Fibroblast of skin of back (primary cell): ENCODE measurements around the gene TMEM107.
A peak's percentile ranks its signal among the peaks of the same experiment; 100 is the strongest.
"Not testable (repeated sequence)": the region's sequence is repeated elsewhere in the genome, so short reads cannot be mapped to it uniquely, and the experiment has no call there.

Source experiments
- DNase-seq: peaks from one replicate; pipeline ENCODE4 v3.0.0-alpha.2; 2013

The TMEM107 gene

DNA sequence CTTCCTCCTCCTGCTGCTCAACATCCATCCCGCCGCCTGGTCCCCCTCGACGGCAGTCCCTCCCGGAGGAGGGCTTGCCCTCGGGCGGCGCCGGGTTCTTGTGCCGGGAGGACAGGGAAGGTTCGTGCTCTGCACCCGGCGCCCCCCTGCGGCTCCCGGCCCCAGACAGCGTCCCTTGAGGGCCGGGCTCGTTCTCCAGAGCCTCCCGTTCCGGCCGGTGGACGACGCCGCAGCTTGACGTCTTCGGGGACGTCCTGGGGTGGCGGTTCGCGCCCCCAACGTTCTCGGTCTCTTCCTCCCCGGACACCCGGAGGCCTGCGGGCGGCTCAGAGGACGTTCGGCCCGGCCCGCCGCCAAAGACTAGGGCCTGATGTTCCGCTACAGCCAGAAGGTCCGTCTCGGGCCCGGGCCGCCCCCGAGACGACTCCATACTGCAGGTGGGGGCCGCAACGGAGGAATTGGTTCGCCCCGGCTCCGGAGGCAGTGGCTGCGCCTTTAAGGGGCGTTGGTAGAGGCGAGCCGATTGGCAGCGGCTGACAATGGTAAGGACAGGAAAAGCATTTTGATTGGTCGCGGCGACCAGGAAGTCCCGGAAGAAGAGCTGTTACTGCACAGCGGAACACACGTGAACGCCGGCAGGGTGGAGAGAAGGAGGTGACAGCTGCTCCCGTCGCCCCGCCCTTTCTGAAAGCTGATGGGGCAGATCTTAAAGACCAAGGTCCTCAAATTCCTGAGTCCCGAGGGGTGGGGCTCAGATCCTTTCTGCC is 13.7 kb upstream of the TMEM107 start, which contains the start of gene BORCS6:
TSS of gene BORCS6 (minus strand) at position 470 of the 767 bp plus-strand sequence. CDS start at position 430, 40 bp downstream.
- peak; percentile 99 for DNase-seq

DNA sequence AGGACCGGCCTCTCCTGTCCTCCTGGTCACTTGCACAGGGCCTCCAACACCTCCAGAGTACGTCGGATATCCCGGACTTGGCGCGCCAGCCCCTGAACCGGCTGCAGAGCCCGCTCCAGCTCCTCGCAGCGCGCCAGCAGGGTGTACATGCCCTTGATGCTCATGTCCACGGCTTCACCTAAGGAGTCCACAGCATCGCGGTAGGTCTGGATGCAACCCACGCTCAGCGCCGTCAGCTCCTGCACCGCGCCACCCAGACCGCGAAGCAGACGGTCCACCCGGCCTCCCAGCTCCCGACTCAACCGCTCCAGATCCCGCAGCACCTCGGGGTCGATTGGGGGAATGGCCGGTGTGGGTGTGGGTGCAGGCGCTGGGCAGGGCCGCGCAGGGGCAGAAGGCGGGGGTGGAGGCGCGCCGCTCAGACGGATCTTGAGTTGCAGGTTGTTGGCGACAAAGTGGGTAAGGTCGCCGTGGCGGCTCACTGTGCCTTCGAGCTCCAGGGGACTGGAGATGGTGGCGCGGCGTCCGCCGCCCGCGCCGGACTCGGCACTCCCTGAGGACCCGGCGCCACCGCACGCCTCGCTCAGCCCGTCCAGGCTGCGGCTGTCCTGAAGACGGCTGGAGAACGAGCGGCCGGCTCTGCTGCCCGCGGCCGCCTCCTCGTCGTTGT is 13.0 kb upstream of the TMEM107 start:
- DNase-seq: no peak

DNA sequence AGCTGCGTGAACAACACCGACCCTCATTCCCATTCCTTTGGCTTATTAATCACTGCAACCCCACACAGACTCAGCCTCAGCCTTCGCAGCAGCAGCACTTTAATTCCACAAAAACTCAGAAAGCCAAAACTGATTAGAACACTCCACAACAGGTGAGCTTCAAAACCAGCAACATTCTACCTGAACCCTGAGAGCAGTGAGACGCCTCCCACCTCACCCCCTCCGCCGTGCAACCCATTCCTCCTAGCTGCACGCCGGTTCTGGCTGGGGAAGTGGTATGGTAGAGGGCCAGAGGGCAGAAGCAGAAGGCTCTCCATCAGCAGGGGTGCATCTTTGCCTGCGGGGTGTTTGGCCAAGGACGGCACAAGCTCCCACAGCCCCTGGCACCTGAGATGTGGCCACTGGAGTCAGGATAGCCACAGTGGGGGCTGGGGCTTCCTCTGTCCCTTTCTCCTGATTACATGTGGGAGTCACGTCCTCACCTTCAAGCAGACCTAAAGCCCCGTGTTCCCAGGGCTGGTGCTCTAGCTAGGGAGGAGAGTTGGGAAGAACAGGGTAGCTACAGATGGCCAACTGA is 12.2 kb upstream of the TMEM107 start:
- DNase-seq: no peak

DNA sequence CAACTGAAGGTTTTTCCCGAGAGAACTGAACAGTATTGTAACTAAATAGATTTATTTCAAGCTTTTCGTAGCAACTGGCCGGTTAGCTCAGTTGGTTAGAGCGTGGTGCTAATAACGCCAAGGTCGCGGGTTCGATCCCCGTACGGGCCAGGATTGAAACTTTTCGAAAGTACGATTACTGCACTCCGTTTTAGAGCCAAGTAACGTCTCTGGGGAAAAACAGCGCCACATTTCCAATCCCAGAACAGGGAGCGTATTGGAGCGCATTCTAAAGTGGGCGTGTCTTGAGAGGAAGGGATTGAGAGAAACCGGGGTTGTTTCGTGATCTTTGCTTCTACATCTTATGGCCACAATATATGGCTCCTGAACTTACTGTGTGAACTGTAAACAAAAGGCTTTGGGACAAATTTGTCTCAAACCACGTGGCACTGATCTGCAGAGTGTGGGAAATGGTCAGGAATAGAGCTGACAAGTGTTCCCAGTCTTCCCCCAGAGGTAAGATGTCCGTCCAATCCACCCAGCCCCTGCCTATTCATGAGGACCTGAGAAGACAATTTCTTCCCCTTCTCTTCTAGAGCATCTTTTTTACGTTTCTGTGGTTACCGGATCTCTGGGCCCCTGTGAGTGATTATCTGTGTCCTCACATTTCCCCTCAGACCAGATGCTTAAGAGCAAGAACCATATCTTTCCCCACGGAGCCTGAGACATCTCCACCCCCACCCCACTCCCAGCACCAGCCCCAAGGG is 11.5 kb upstream of the TMEM107 start:
- DNase-seq: peak; percentile 100

DNA sequence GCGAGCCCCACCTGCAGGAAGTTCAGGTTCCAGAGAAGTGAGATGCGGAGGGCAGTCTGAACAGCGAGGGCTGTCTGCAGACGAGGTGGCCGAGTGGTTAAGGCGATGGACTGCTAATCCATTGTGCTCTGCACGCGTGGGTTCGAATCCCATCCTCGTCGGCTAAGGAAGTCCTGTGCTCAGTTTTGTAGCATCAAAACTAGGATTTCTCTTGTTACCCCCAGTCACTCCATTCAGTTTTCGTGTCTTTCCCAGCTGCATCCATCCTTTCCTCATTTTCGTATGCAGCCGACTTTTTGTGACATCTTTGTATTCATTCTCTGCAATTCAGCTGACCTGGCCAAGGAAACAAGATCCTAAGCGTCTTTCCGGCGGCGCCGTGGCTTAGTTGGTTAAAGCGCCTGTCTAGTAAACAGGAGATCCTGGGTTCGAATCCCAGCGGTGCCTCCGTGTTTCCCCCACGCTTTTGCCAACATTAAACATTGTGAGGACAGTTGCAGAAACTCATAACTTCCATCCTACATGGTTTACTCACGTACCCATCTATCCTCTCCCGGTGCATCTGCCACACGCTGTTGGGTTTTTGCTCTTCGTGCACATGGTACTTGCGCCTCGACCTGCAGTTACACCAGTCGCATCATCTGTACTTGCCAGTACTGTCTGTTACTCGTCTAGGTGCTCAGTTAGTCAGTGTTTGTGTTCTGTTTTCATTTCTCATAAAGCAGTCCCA is 10.8 kb upstream of the TMEM107 start:
- DNase-seq: peak; percentile 95

DNA sequence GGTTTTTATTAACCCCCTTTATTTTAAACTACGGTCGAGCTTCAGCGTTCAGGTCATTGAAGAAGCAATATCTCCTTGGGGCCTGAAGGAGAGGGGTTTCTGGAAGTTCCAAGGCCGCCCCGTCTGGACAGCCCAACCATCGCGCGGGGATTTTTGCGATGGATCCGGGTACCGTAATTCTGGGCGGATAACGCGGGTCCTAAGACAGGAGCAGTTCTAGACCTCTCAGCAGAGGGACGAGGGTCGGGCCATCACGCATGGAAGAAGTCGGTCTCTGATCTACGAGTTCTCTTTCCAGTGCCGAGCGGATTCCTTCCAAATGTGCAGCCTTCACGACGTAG is 10.2 kb upstream of the TMEM107 start:
- no peak for DNase-seq

DNA sequence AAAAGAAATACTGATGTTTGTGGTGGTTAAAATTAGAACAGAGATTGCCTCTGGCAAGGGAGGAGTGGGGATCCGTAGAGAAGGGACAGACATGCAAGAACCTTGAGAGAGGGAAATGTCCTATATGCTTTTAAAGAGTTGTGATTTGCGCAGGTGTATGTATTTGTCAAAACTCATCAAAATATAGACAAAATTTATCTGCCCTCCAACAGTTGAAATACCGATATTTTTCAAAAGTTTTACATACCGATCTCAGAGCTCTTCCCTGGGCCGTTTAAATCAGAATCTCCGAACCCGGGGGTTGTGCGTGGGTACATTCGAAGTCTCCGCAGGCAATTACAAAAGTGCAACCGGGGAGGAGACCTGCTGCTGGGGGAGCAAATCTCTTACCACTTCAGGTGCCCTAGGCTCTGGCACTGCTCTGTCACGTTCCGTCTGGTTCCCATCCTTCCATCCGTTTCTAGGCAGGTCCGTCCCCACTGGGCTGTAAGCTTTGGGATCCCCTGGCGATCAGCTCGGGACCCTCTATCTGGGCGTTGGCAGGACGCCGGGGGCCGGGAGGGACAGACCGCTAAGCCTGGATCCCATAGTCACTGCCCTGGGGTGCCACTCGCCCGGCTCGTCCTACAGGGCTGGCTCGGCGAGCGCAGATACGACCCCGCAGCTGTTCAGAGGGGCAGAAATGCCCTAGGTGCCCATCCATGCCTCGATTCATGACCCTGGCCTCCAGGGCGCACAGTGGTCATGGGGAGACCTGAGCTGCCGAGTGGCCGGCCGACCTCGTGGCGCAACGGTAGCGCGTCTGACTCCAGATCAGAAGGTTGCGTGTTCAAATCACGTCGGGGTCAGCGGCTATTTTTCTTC is 9.6 kb upstream of the TMEM107 start:
- peak; percentile 68 for DNase-seq

DNA sequence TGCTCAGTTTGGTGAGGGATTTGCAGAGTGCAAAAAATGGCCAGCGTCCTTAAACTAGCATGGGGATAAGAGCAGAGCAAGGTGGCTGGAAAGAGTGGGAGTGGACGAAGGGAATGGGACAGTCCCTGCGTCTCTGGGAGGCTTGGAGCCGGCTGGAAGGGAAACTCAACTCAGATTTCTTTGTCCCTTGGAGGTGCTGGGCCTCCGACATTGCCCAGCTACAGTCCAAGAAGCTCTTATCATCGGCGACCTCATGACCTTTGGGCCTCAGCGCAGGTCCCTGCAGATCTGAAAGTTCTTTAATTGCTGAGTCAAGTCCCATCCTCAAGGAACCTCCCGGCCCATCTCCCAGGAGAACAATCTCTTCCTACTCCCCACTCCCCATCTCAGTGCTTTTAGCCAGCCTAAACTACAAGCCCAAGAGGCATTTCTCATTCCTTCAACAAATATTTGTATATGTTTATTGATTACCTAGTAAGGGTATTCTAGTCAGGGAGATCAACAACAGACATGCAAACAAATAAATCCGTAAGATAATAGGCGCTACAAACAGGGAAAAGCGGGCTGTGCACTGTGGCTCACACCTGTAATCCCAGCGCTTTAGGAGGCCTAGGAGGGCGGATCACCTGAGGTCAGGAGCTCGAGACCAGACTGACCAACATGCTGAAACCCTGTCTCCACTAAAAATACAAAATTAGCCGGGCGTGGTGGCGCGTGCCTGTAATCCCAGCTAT is 985 bp upstream of the TMEM107 start:
- DNase-seq: no peak

DNA sequence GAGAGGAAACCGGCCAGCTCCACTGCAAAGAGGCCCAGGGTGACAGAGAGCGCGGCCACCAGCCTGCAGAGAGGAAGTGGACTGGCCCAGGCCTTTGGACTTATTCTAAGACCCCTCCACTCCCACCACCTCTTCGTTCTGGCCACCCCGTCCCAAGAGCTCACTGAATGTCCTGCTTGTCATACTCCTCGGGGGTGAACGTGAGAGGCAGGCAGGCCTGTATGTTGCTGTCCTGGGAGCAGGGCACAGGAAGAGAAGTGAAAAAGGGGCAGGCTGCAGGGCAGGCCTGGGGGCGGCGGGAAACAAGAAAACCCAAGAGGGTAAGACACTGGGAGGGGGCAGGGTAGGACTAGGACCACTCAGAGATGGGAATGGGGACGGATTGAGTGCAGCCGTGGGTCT is 384 bp downstream of the TMEM107 start:
- no peak for DNase-seq

DNA sequence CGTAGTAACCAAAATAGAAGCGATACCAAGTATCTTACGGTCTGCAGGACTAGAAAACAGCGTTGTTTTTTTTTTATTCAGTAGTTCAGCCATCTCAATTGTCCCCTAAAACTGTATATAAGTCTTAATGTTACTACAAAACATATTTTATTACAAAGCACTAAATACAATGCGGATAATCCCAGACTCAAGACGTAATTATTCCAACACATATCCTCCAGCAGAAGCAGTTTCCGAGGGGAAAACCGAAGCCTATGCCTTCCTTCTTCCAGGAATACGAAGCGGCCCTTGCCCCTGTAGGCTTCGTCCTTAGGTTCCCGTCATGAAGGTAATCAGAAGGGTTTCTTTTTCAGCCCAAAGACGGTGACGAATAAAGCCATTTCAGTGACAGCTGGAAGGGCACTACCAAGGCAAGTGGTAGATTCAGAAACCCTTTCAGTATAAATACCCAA is 2.3 kb downstream of the TMEM107 start:
- no peak for DNase-seq

DNA sequence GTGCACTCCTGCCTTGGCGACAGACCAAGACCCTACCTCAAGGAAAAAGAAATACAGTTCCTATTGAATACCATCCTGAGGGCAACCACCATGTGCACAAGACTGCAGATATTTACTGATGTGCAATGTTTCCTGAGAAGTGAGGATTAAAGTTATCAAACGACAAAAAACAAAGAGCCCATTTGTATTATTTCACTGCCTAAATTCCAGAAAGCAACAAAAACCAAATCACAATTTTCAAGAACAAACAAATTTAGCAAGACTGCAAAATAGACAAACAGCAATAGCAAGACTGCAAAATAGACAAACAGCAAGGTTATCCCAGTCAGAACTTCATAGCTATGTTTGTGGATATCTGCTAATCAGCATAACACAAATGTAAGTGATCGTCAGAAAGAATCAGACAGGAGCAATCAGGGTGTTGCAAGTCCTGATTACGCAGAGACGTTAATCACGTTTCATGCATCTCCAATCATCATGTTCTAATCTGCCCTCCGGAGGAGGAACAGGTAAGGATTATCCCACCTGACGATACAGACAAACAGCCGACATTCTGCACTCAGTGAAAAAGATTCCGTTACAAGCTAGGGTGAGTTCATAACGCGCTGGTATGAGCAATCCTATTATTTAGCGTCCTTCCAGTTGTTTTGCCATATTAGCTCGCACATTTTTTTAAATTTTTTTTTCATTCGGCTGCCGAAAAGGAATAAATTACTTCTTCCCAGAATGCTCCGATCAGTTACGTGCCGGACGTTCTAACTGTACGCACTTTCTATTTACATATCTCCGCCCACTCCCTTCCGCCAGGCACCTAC is 2.9 kb downstream of the TMEM107 start:
- peak; percentile 98 for DNase-seq

DNA sequence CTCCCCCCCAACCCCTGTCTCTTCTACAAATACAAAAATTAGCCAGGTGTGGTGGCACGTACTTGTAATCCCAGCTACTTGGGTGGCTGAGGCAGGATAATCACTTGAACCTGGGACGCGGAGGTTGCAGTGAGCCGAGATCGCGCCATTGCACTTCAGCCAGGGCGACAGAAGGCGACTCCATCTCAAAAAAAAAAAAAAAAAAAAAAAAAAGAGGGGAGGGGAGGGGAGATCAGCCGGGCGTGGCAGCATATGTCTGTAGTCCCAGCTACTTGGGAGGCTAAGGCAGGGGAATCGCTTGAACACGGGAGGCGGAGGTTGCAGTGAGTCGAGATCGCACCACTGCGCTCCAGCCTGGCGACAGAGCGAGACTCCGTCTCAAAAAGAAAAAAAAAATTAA is 6.0 kb downstream of the TMEM107 start:
- DNase-seq: not testable (repeated sequence)

DNA sequence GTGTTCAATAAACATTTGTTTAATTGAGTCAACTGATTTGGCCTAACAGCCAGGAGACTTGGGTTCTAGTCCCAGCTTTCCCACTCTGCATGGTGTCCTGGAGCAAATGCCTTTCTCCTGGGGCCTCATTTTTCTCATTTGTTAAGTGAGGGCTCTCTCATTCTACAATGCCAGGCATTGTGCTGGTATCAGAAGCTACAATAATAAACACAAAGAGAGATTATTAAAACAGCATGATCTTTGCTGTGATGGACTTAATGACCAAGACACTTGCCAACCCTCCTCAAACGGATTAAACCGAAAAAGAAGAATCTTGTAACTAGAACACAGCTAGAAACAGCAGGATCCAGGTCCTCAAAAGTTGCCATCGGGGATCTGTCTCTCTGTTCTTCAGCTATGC is 8.7 kb downstream of the TMEM107 start:
- DNase-seq: no peak

DNA sequence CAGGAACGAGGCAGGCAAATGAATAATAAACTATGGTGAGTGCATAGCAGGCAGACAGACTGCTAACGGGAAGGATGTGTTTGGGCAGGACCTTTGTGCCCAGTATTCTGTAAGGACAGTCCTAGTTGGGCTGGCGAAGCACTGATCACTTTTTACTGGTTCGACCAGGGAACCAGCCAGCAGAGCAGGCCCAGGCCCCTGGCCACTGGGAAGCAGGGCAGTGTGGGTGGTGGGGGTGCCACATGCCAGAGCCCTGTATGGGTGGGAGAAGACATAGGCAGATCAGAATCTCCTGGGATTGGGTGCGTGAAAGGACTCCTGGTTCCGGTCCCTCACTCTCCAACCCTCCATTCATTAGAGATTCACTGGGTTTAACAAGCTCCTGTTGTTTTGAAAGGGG is 9.4 kb downstream of the TMEM107 start:
- no peak for DNase-seq

DNA sequence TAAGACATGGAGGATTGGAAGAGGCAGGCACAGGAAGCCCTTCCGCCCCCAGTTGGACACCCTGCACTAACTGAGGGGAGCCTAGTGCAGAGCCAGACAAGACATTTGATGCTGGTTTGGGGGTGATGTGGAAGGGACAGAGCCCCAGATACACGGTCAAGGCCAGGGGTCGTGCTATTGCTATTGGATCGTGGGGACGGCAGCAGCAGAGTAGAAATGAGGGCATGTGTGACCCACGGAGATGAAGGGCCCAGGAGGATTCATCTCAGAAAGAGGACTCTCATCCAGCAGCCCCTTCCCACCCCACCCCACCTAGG is 11.4 kb downstream of the TMEM107 start:
- DNase-seq: no peak

DNA sequence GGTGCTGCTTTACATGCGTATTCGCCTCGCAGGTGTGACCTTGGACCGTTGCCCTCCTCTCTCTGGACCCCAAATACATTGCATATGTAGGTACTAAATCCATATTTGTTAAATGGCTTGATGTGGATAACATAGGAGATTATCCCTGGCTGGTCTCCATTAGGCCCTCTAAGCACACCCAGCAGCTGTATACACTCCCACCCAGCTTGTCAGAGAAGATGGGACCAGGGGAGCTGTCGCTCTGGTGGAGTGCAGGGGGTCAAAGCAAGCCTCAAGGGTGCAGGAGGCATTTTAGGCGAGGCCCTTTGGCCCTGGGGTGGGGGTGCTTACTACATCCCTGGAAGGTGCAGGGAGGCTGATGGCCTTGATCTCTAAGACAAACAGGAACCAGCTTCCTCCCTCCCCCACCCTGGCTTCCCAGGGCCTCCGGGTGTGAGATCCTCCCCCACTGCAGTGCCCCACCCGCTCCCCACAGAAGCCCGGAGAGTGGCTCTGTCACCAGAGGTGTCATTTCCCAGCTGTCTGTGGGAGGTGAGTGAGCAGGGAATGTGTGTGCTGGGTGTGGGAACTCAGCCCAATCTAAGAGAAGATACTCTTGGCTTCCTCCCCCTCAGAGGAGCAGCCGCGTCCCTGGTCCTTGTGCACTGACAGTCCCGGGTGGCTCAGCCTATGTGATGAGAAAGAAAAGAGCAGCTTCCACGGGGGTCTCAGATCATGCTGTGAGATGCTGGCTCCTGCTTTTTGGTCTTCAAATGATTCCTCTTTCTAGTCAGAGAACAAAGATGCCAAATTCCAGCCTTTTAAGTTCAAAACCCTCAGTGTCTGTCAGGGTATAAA is 12.0 kb downstream of the TMEM107 start:
- DNase-seq: peak; percentile 72

DNA sequence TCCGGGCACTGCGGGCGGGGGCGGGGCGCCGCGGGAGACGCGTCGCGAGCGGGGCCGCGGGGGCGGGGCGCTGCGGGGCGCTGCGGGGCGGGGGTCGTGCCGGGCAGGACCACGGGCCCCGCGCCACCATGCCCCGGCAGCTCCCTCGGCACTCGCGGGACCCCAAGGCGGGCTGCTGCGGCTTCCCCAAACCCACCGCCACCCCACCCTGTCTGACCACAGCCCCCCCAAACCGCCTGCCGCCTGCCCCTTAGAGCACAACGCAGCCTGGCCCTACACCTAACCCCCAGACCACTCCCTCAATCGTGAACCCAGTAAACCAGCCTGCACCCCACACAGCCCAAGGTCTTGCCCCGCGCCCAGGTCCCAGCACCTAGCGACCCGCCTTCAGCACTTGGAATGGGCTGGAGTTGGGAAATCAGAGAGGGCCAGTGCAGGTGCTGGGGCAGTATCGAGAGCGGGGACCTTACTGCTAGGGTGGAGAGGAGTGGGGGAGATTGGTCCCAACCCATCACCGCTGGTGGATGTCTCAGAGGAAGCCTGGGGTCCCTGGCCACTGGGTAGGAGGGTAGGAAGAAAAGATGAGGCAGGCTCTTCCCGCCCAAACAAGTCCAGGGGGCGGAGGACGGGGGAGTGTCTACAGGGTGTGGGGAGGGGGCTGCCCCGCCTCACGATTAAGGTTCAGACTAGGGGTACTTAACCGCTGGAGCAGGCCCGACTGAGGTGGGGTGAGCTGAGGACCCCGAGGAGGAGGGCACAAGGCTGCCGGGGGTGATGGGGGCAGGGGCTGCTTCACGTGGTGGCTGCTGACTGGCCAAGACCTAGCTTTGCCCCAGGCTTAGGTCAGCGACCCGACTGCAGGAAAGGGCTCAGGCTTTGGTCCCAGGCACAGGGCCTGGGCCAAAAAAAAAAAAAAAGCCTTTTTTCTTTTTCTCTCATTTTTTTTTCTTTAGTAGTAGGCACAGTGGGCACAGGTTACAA is 12.9 kb downstream of the TMEM107 start:
- no peak for DNase-seq
